HG03280 (cell line): ENCODE results near the gene LHFPL2.
"Not testable (repeated sequence)": the region's sequence is repeated elsewhere in the genome, so short reads cannot be mapped to it uniquely, and the experiment has no call there.

ENCODE experiments used
- ATAC-seq: cut with Tn5 transposase; IDR thresholded peaks from one replicate; pipeline ENCODE4 v1.9.1; 2021; ENCODE audit warnings: mild to moderate bottlenecking, moderate library complexity; ENCODE audit not compliant: unreplicated experiment

The LHFPL2 gene

GRCh38 chr5:78648359-78649210 lies at the start of gene LHFPL2:
LHFPL2 (minus strand) TSS chr5:78648772; CDS start chr5:78510213, 138,559 bp downstream.
- ATAC-seq = peak; percentile 65

- ATAC-seq = no peak
These were observed 48.1 kb upstream of the LHFPL2 start for GRCh38 chr5:78696637-78697036.

GRCh38 chr5:78696052-78696451 lies 47.5 kb upstream of the LHFPL2 start:
- not testable (repeated sequence) for ATAC-seq

GRCh38 chr5:78693339-78693738 lies 44.8 kb upstream of the LHFPL2 start:
- ATAC-seq = no peak

- ATAC-seq = no peak
These were observed 42.8 kb upstream of the LHFPL2 start for GRCh38 chr5:78691084-78691960.

GRCh38 chr5:78690253-78690972 lies 41.8 kb upstream of the LHFPL2 start:
- no peak for ATAC-seq

GRCh38 chr5:78689540-78690252 lies 41.1 kb upstream of the LHFPL2 start:
- no peak for ATAC-seq

- not testable (repeated sequence) for ATAC-seq
These were observed 38.9 kb upstream of the LHFPL2 start for GRCh38 chr5:78687514-78687913.

- not testable (repeated sequence) for ATAC-seq
These were observed 35.3 kb upstream of the LHFPL2 start for GRCh38 chr5:78683905-78684304.

- ATAC-seq = no peak
These were observed 31.3 kb upstream of the LHFPL2 start for GRCh38 chr5:78679905-78680304.

- ATAC-seq = peak; percentile 55
These were observed 29.5 kb upstream of the LHFPL2 start for GRCh38 chr5:78677777-78678668.

- no peak for ATAC-seq
These were observed 27.6 kb upstream of the LHFPL2 start for GRCh38 chr5:78675956-78676730.

- ATAC-seq = not testable (repeated sequence)
These were observed 25.3 kb upstream of the LHFPL2 start for GRCh38 chr5:78673827-78674226.

- no peak for ATAC-seq
These were observed 23.6 kb upstream of the LHFPL2 start for GRCh38 chr5:78672154-78672553.

- ATAC-seq = no peak
These were observed 23.0 kb upstream of the LHFPL2 start for GRCh38 chr5:78671609-78672008.

- ATAC-seq = no peak
These were observed 22.2 kb upstream of the LHFPL2 start for GRCh38 chr5:78670701-78671269.

GRCh38 chr5:78669331-78669730 lies 20.8 kb upstream of the LHFPL2 start:
- ATAC-seq = no peak

- no peak for ATAC-seq
These were observed 19.0 kb upstream of the LHFPL2 start for GRCh38 chr5:78667461-78668103.
